GM13976 (cell line): ENCODE measurements around the gene FBXO24.

Experiments
- DNase-seq: peaks from one replicate; pipeline ENCODE4 v3.0.0; 2012; ENCODE audit warnings: low spot score
- in situ Hi-C: fragments of 300-500 bp; cut with MboI; formaldehyde crosslinking; loops from one replicate; pipeline ENCODE4 v1.12.0; 2022; ENCODE audit warnings: low sequenced_read_pairs, mixed read lengths, inconsistent platforms; ENCODE audit not compliant: unreplicated experiment
- TF ChIP-seq, protein P1 (sequence below): IDR thresholded peaks from 2 replicates; pipeline ENCODE4 v1.5.1; 2012; ENCODE audit warnings: borderline replicate concordance, mild to moderate bottlenecking; ENCODE audit not compliant: insufficient read depth; ENCODE audit errors: extremely low read depth, missing control alignments, control extremely low read depth

FBXO24 gene

DNA sequence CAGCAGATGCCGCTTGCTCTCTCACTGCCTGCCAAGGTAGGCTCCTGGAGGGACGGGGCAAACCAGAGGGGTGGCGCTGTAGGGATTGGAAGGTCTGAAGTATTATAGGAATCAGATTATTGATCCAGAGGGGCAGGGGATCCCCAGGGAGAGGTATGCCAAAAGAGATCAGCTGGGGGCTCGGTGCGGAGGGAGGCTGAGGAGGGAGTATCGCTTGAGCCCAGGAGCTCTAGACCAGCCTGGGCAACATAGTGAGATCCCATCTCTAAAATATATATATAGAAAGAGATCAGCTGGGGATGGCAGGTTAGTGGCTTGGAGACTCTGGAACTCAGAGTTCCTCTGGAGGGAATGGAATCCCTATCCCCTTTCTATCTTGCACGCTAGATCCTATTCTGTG lies 9.1 kb downstream of the FBXO24 start:
- DNase-seq = no peak

DNA sequence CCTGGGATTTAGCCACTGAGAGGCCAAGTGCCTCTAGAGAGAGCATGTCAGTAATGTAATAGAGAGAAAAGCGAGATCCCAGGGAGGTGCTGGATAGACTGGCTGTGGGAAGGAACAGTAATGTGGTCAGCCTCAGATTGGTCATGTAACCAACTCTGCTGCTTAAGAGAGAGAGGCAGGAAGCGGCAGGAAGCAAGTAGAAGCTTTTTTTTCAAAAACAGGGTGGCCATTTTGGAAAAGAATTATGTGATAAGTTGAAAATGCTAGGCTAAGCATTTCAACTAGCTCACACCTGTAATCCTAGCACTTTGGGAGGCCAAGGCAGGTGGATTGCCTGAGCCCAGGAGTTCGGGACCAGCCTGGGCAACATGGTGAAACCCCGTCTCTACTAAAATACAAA lies 12.3 kb downstream of the FBXO24 start:
- in situ Hi-C loops = no loop called here
- DNase-seq = no peak
- TF ChIP-seq, protein P1, sequence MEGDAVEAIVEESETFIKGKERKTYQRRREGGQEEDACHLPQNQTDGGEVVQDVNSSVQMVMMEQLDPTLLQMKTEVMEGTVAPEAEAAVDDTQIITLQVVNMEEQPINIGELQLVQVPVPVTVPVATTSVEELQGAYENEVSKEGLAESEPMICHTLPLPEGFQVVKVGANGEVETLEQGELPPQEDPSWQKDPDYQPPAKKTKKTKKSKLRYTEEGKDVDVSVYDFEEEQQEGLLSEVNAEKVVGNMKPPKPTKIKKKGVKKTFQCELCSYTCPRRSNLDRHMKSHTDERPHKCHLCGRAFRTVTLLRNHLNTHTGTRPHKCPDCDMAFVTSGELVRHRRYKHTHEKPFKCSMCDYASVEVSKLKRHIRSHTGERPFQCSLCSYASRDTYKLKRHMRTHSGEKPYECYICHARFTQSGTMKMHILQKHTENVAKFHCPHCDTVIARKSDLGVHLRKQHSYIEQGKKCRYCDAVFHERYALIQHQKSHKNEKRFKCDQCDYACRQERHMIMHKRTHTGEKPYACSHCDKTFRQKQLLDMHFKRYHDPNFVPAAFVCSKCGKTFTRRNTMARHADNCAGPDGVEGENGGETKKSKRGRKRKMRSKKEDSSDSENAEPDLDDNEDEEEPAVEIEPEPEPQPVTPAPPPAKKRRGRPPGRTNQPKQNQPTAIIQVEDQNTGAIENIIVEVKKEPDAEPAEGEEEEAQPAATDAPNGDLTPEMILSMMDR = no peak

More for the DNA sequence above, 9.1 kb downstream of the FBXO24 start:
- in situ Hi-C loops = no loop called here
- TF ChIP-seq, protein P1 = no peak

DNA sequence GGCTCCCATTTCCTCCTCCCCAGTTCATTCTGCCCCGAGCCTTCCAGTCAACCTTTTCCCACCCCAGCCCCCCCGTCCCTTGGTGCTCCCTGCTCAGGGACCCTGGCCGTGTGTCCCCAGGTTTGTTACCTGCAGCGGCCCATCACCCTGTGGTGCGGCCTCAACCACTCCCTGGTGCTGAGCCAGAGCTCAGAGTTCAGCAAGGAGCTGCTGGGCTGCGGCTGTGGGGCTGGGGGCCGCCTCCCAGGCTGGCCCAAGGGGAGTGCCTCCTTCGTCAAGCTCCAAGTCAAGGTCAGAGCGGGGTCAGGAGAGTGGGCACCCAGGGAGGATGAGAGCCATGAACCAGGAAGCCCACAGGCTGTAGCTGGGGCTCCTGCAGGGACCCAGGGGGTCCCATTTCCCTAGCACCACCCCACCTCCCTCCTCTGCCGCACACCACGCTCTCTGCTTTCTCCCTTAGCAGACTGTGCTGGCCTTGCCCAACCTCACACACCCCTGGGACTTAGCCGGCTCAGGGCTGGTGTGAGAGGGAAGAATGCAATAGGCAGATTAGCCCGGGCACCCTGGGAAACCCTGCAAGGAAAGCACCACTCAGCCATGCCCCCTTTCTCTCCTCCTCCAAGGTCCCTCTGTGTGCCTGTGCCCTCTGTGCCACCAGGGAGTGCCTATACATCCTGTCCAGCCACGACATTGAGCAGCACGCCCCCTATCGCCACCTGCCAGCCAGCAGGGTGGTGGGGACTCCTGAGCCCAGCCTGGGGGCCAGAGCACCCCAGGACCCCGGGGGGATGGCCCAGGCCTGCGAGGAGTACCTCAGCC lies 14.0 kb downstream of the FBXO24 start:
- in situ Hi-C loops = no loop called here
- TF ChIP-seq, protein P1 = no peak
- DNase-seq = no peak

DNA sequence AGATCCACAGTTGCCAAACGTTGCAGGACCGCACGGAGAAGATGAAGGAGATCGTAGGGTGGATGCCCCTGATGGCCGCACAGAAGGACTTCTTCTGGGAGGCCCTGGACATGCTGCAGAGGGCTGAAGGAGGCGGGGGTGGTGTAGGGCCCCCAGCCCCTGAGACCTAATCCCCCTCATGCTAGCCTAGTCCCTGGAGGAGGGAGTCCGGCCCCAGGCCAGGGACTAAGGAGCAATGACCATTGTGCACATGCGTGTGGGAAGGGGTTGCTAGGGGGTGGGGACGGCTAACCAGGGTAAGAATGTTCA lies 14.6 kb downstream of the FBXO24 start:
- DNase-seq = no peak
- TF ChIP-seq, protein P1 = no peak
- in situ Hi-C loops = no loop called here

DNA sequence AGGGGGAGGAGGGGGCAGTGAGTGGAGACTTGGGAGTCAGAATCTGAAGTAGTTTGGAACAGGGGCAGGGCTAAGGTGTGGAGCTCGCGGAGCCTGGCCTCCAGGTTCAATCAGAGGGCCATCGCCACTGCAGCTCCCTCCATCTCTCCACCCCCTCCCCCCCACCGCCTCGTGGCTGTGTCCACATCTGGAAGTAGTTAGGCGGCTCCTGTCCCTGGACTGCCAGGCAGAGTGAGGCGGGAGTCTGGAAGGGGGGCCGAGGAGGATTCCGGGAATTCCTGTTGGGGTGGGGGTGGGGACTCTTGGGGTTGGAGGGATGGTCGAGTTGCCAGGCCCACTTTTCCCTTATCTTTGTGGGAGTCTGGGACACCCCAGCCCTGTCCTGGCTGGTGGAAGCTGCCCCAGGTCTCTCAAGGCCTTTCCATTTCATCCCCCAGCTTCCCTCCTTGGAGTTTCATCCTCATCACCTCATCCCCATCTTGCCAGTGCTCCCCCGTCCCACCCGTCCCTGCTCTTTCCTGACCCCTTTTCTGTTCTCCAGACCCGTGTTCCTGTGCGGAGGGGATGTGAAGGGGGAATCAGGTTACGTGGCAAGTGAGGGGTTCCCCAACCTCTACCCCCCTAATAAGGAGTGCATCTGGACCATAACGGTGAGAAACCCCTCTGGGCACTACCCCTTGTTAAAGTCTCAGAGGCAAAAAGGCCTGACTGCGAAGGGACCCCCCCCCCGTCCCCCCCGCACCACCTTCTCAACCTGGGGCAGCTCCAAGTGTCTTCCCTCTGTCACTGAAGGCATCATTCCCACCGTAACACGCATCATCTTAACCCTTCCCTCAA lies 17.0 kb downstream of the FBXO24 start:
- TF ChIP-seq, protein P1 = no peak
- in situ Hi-C loops = no loop called here
- DNase-seq = no peak

DNA sequence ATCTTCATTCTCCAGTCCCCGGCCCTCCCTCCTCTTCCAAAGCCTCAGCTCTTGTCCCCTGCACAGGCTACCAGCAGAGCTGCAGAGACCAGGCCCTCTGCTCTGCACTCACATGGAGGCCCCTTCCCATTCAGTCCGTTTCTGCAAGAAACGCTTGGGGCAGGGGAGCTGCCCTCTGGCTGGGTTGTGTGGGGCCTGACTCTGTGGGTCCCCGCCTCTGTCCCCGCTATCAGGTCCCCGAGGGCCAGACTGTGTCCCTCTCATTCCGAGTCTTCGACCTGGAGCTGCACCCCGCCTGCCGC lies 17.5 kb downstream of the FBXO24 start:
- in situ Hi-C loops = no loop called here

More for the DNA sequence above, 17.5 kb downstream of the FBXO24 start:
- TF ChIP-seq, protein P1 = no peak
- no peak for DNase-seq
